Thymus (tissue), 11 donors: ENCODE data around the gene UTP14A. TPM values are rescaled to one million over a fixed set of nuclear protein-coding genes. Genes with fewer than 3 reads are reported as not detected.

Experiments
- DNase-seq, 9 donors: peaks; one replicate each; pipeline ENCODE4 v3.0.0-alpha.2; 2013; ENCODE audit warnings: low spot score in 9 of 9, low read depth in 6 of 9, missing footprints in 1 of 9
- H3K27ac ChIP-seq, 2 donors: one replicate each; pipeline ENCODE4 v1.5.1; 2013; ENCODE audit warnings: control low read depth in 1 of 2, low read depth in 1 of 2, low read length in 1 of 2, mild to moderate bottlenecking in 1 of 2, moderate library complexity in 1 of 2
- H3K27me3 ChIP-seq, 2 donors: one replicate each; pipeline ENCODE4 v1.5.1; 2013; ENCODE audit warnings: low read length in 1 of 2; ENCODE audit not compliant: control insufficient read depth in 2 of 2, insufficient read depth in 1 of 2
- H3K36me3 ChIP-seq, 2 donors: one replicate each; pipeline ENCODE4 v1.5.1; 2013; ENCODE audit warnings: low read length in 1 of 2, mild to moderate bottlenecking in 1 of 2, moderate library complexity in 1 of 2; ENCODE audit not compliant: control insufficient read depth in 2 of 2, insufficient read depth in 2 of 2
- H3K4me1 ChIP-seq, 2 donors: one replicate each; pipeline ENCODE4 v1.5.1; 2013; ENCODE audit warnings: low read length in 2 of 2; ENCODE audit not compliant: control insufficient read depth in 2 of 2, insufficient read depth in 2 of 2
- H3K4me3 ChIP-seq, 2 donors: one replicate each; pipeline ENCODE4 v1.5.1; 2013; ENCODE audit warnings: low read length in 2 of 2, control low read depth in 1 of 2, mild to moderate bottlenecking in 1 of 2
- H3K9me3 ChIP-seq, 2 donors: one replicate each; pipeline ENCODE4 v1.5.1; 2013; ENCODE audit warnings: low read length in 1 of 2, mild to moderate bottlenecking in 1 of 2; ENCODE audit not compliant: control insufficient read depth in 2 of 2, insufficient read depth in 1 of 2
- WGBS: extraction: QIAGEN DNeasy Blood & Tissue Kit; methylation state at CpG from one replicate; pipeline ENCODE4 v1.1.7; 2013; 5-methylcytosine and 5-hydroxymethylcytosine counted together
- polyA plus RNA-seq: library from polyadenylated mRNA; stranded (reverse); fragments of 200-250 nt; gene quantifications from one replicate; pipeline ENCODE4 v1.2.3, GENCODE V29; 2013
- total RNA-seq: library from RNA; stranded (reverse); fragments of 120-200 nt; gene quantifications from one replicate; pipeline ENCODE4 v1.2.4, GENCODE V29; 2013
- donor health status: healthy.

Gene UTP14A
- total and polyA plus RNA-seq, 2 donors, result 14.5 to 22.7 TPM

DNA sequence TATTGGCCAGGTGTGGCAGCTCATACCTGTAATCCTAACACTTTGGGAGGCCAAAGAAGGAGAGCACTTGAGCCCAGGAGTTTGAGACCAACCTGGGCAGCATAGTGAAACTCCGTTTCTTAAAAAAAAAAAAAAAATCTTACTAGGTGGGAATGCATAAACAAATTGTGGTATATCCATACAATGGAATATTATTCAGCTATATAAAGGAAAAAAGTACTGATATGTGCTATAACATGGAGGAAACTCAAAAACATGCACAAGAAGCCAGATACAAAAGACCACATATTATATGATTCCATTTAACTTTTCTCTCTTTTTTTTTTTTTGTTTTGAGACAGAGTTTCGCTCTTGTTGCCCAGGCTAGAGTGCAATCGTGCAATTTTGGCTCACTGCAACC, 63.0 kb downstream of the UTP14A start:
- H3K36me3 ChIP-seq, result no peaks in the 10 kb centered on the region
- H3K4me3 ChIP-seq, result no peak overlapping the region
- no peak for DNase-seq
- no peaks in the 10 kb centered on the region for H3K4me1 ChIP-seq
- peaks cover 0 to 2% of the 10 kb centered on the region in 2 donors for H3K27me3 ChIP-seq
- H3K9me3 ChIP-seq, result no peaks in the 10 kb centered on the region
- 98% methylated on average over 3 of the region's 3 CpGs for WGBS
- no peak overlapping the region for H3K27ac ChIP-seq

DNA sequence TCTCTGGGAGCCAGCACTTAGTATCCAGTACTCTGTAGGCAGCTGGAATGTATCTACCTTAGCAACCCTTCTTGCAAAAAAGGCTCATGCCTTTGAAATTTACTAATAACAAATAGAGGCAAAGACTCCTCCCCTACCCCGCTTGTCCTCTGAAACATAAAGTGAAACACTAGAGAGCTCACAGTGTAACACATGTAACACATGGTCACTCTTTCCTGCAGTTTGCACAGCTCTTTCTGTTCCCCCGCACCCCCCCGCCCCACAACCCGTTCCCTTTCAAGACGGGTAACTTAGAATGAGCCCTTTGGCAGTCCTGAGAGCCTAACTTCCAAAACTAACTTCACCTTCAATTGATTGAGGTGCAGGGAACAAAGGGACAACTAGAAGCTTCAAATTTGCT, 70.5 kb downstream of the UTP14A start:
- Histone ChIP-seq H3K4me3 (no peak overlapping the region), H3K27me3 (peaks cover 0 to 26% of the 10 kb centered on the region in 2 donors), H3K36me3 (no peaks in the 10 kb centered on the region), H3K27ac (no peak overlapping the region), H3K4me1 (peaks cover 2 to 14% of the 10 kb centered on the region in 2 donors), H3K9me3 (no peaks in the 10 kb centered on the region)
- 76% methylated on average over 5 of the region's 5 CpGs for WGBS
- no peak for DNase-seq

Other genes starting within 250 kb of the UTP14A start
- 0.90 TPM for gene XPNPEP2, start 167.2 kb upstream of the UTP14A start, total RNA-seq
- gene XPNPEP2, start 167.2 kb upstream of the UTP14A start, polyA plus RNA-seq, result 0.62 TPM
- gene SASH3, start 126.2 kb upstream of the UTP14A start, total RNA-seq, result 176 TPM
- gene SASH3, start 126.2 kb upstream of the UTP14A start, polyA plus RNA-seq, result 58.2 TPM
- gene ZDHHC9, start 62.3 kb upstream of the UTP14A start, total RNA-seq, result 3.5 TPM
- gene ZDHHC9, start 62.3 kb upstream of the UTP14A start, polyA plus RNA-seq, result 4.5 TPM
- 1.0 TPM for gene BCORL1, start 76.5 kb downstream of the UTP14A start, total RNA-seq
- gene BCORL1, start 76.5 kb downstream of the UTP14A start, polyA plus RNA-seq, result 2.0 TPM
- gene ELF4, start 204.3 kb downstream of the UTP14A start, total RNA-seq, result 9.1 TPM
- gene ELF4, start 204.3 kb downstream of the UTP14A start, polyA plus RNA-seq, result 7.2 TPM